ENCODE results near the gene DICER1.

- TF ChIP-seq CTCF (optimal IDR thresholded peaks at IDR 0.05 in 1 of 3, IDR thresholded peaks at IDR 0.05 in 1 of 3, conservative IDR thresholded peaks at IDR 0.05 in 1 of 3; ENCODE audit: extremely low read depth in 1 of 3, insufficient read depth in 2 of 3, low read length in 3 of 3) (no peak), EZH2 (IDR thresholded peaks at IDR 0.05; ENCODE audit: low read length) (no peak)
Measured at GRCh38 chr14:95162641-95163040, 5.3 kb upstream of the DICER1 start.
